Measurements from ENCODE around the gene LYRM4. TPM values are rescaled to one million over a fixed set of nuclear protein-coding genes. Genes with fewer than 3 reads are reported as not detected.

The LYRM4 gene
- polyA plus RNA-seq, 2 of the 4 experiments (the other 2 are of a cell fraction): 25.6 to 43.3 TPM

- TF ChIP-seq PBX3 (IDR thresholded peaks at IDR 0.05) (no peak), SMC3 (IDR thresholded peaks at IDR 0.05) (no peak), POLR2AphosphoS2 (conservative IDR thresholded peaks at IDR 0.05; ENCODE audit: low read length) (no peak)
Measured at GRCh38 chr6:5110246-5110645, 150.5 kb downstream of the LYRM4 start (continued).

DNA sequence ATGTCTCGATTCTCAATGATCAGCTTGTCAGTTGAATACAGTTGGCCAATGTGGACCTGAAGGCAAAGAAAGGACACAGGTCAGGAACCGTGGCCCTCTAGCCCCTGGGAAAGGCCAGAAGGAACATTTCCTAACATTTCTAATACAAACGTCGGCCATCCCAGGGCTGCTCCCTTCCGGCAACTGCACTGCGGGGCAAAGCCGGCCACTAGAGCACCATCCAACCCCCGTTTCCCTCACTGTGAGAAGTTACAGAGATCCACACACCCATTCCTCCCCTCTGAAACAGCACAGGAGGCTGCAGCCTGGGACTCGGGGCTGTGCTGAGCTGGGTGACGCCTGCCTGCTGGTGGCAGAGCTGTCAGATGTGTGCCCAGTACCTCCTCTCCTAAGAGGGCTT lies 151.3 kb downstream of the LYRM4 start:
- DNase-seq (ENCODE audit: low read depth in 1 of 2, low spot score in 1 of 2): no peak
- ChIA-PET POLR2A (no interaction called here), CTCF (interaction anchor here (0.5 kb wide), 1 partner anchor 127 kb away, joined by 3 read pairs; no protein-coding TSS in a partner anchor)
- no peak for ATAC-seq
- FAIRE-seq: no peak
- TF ChIP-seq PBX3 (IDR thresholded peaks at IDR 0.05): no peak
- no peak for TF ChIP-seq KDM1A (IDR thresholded peaks at IDR 0.05; ENCODE audit: low read depth)
- no peak for TF ChIP-seq RARB (CRISPR knock-in tag; IDR thresholded peaks at IDR 0.05)
- TF ChIP-seq GATA3 (IDR thresholded peaks at IDR 0.05; ENCODE audit: borderline replicate concordance): no peak
- TF ChIP-seq HMGXB4 (CRISPR knock-in tag; IDR thresholded peaks at IDR 0.05; ENCODE audit: borderline replicate concordance): no peak
- no peak for TF ChIP-seq MYC (IDR thresholded peaks at IDR 0.05; ENCODE audit: borderline replicate concordance, low read length)
- TF ChIP-seq MAZ (IDR thresholded peaks at IDR 0.05; ENCODE audit: borderline replicate concordance, low read depth, low read length): no peak
- TF ChIP-seq, protein P1, sequence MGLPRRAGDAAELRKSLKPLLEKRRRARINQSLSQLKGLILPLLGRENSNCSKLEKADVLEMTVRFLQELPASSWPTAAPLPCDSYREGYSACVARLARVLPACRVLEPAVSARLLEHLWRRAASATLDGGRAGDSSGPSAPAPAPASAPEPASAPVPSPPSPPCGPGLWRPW (IDR thresholded peaks at IDR 0.05): no peak
- no peak for TF ChIP-seq NR3C1 (IDR thresholded peaks at IDR 0.05)
- no peak for TF ChIP-seq KDM5A (IDR thresholded peaks at IDR 0.05)
- TF ChIP-seq, protein P2, sequence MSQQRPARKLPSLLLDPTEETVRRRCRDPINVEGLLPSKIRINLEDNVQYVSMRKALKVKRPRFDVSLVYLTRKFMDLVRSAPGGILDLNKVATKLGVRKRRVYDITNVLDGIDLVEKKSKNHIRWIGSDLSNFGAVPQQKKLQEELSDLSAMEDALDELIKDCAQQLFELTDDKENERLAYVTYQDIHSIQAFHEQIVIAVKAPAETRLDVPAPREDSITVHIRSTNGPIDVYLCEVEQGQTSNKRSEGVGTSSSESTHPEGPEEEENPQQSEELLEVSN (IDR thresholded peaks at IDR 0.05; ENCODE audit: borderline replicate concordance, low read depth): no peak
- TF ChIP-seq PHF8 (IDR thresholded peaks at IDR 0.05; ENCODE audit: borderline replicate concordance, low read depth): no peak
- TF ChIP-seq NPAS2 (CRISPR knock-in tag; IDR thresholded peaks at IDR 0.05; ENCODE audit: borderline replicate concordance): no peak
- no peak for TF ChIP-seq ELK1 (IDR thresholded peaks at IDR 0.05; ENCODE audit: low read depth, low read length)
- no peak for TF ChIP-seq RNF2 (IDR thresholded peaks at IDR 0.05; ENCODE audit: borderline replicate concordance, low read depth)
- Histone ChIP-seq H3K27ac (no peak overlapping the region), H3K9me3 (no peaks in the 10 kb centered on the region), H3K4me2 (no peak overlapping the region), H3K4me1 (peaks cover 7% of the 10 kb centered on the region; the same call in 2 of the 3 replicates), H3K4me3 (no peak overlapping the region)
- 87% methylated on average over 9 of the region's 10 CpGs for WGBS (ENCODE audit: missing lambda C conversion rate)

DNA sequence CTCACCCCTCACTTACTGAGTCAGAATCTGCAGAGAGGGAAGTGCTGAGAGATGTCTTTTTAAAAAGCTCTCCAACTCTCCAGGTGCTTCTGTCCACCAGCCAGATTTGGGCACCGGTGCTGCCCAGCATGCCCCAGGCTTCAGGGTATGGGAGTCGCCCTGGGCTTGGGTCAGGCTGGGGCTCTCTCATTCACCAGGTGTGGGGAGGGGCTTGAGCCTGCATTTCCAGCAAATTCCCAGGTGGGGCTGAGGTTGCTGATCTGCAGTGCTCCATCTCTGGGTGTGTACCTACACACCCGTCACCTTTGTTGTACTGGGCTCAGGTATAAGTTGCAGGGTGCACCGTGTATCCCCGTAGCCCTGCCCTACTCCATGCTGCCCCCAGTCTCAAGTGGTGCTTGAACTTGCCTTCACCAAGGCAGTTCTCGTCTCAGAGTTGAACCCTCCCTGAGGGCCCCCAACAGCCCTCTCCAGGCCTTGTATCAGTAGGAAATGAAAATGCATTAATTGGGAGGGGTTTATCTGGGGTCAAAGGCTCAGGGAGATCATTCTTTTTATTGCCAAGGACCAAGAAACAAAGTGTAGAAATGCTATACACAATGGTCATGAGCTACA lies 152.1 kb downstream of the LYRM4 start:
- WGBS (ENCODE audit: missing lambda C conversion rate): 91% methylated on average over 6 of the region's 6 CpGs
- ATAC-seq (no peak), FAIRE-seq (no peak), DNase-seq (ENCODE audit: low read depth in 1 of 2, low spot score in 1 of 2) (no peak)
- POLR2A ChIA-PET: no interaction called here
- H3K4me3 ChIP-seq: no peak overlapping the region
- no peak overlapping the region for H3K4me2 ChIP-seq
- H3K27ac ChIP-seq: no peak overlapping the region
- peaks cover 7% of the 10 kb centered on the region; the same call in 2 of the 3 replicates for H3K4me1 ChIP-seq
- H3K9me3 ChIP-seq: no peaks in the 10 kb centered on the region
- CTCF ChIA-PET: interaction anchor here (0.5 kb wide), 1 partner anchor 128 kb away, joined by 3 read pairs; no protein-coding TSS in a partner anchor
- TF ChIP-seq FOXS1 (CRISPR knock-in tag; IDR thresholded peaks at IDR 0.05) (no peak), CEBPB (IDR thresholded peaks at IDR 0.05) (no peak), EP300 (IDR thresholded peaks at IDR 0.05) (no peak), CBX8 (IDR thresholded peaks at IDR 0.05) (no peak), ELK1 (IDR thresholded peaks at IDR 0.05; ENCODE audit: low read depth, low read length) (no peak), RFX5 (IDR thresholded peaks at IDR 0.05) (no peak), ATOH8 (CRISPR knock-in tag; IDR thresholded peaks at IDR 0.05; ENCODE audit: low read depth) (no peak), NR3C1 (IDR thresholded peaks at IDR 0.05) (no peak), NPAS2 (CRISPR knock-in tag; IDR thresholded peaks at IDR 0.05; ENCODE audit: borderline replicate concordance) (no peak), KDM1A (IDR thresholded peaks at IDR 0.05; ENCODE audit: low read depth) (no peak)
- TF ChIP-seq, protein P1 (IDR thresholded peaks at IDR 0.05): no peak

Data from A549 (cell line).